ENCODE results near the gene ROR1. TPM values are rescaled to one million over a fixed set of nuclear protein-coding genes. Genes with fewer than 3 reads are reported as not detected.

ROR1 gene
- total and polyA plus RNA-seq, 2 donors (not counting 1 experiment from before 2014, with no cell fraction given), result 0.46 to 16.0 TPM

DNA sequence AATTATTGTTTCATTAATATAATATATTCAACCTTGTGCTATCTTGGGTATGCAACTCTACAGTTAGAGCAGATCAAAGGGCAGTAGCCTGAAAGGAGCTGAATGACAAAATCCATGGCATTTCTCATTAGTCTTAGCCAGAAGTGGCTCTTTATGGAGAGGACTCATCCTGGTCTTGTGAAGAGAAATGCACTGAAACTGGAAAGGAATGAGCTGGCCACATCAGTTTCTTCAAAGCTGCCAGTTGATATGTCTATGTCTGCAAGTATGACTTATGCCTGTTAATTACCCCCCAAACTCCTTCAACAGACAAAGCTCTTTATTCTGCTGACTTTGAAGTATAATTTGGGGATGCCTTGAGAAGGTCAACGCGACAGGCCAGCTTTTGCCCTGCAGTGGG is 310.6 kb downstream of the ROR1 start:
- ATAC-seq (ENCODE audit: low read depth), result no peak
- H3K4me3 ChIP-seq (ENCODE audit: control extremely low read depth in 1 of 5, extremely low read depth in 1 of 5, insufficient read depth in 1 of 5, low read depth in 2 of 5, low read length in 4 of 5), result no peak overlapping the region
- no peaks in the 10 kb centered on the region for H3K9me3 ChIP-seq (ENCODE audit: control extremely low read depth in 1 of 3, control insufficient read depth in 2 of 3, insufficient read depth in 1 of 3, low read length in 2 of 3)
- intact Hi-C loops (cut with micrococcal nuclease), result no loop called here
- no peaks in the 10 kb centered on the region for H3K36me3 ChIP-seq (replicated peaks in 1 of 2; ENCODE audit: control extremely low read depth in 1 of 2, control insufficient read depth in 1 of 2, extremely low read depth in 1 of 2, insufficient read depth in 2 of 2, low read length in 1 of 2)
- H3K27me3 Mint-ChIP-seq, result no peaks in the 10 kb centered on the region
- no peaks in the 10 kb centered on the region for H3K27me3 ChIP-seq (replicated peaks in 1 of 4; ENCODE audit: control extremely low read depth in 1 of 4, control insufficient read depth in 3 of 4, insufficient read depth in 4 of 4, low read length in 3 of 4)
- ChIA-PET POLR2A (no interaction called here), CTCF (no interaction called here)
- WGBS (ENCODE audit: insufficient coverage), result no CpG with 5 or more reads among the region's 2 CpGs
- no peak overlapping the region for H3K4me2 ChIP-seq (replicated peaks; ENCODE audit: low read depth, low read length, poor library complexity, severe bottlenecking)
- H3K9ac ChIP-seq (ENCODE audit: low read length), result no peak overlapping the region
- H3K4me1 Mint-ChIP-seq, result no peaks in the 10 kb centered on the region
- H3K9me3 Mint-ChIP-seq (ENCODE audit: insufficient read depth), result no peaks in the 10 kb centered on the region
- no peak overlapping the region for H2AFZ ChIP-seq (ENCODE audit: insufficient read depth, low read depth, low read length, poor library complexity, severe bottlenecking)
- H3K79me2 ChIP-seq (ENCODE audit: control insufficient read depth, insufficient read depth, low read length), result no peaks in the 10 kb centered on the region
- H4K20me1 ChIP-seq (ENCODE audit: control insufficient read depth, insufficient read depth, low read length, poor library complexity, severe bottlenecking), result no peaks in the 10 kb centered on the region
- DNase-seq, result no peak
- H3K27ac Mint-ChIP-seq, result no peak overlapping the region
- TF ChIP-seq EZH2 (IDR thresholded peaks at IDR 0.05; ENCODE audit: borderline replicate concordance, insufficient read depth, low read depth, low read length, poor library complexity, severe bottlenecking), result no peak
- no peak for TF ChIP-seq CTCF (IDR thresholded peaks at IDR 0.05)
- no peak overlapping the region for H3K27ac ChIP-seq (ENCODE audit: low read length in 2 of 2)
- no peaks in the 10 kb centered on the region for H3K4me1 ChIP-seq (ENCODE audit: control insufficient read depth in 2 of 2, insufficient read depth in 2 of 2, low read length in 2 of 2)
- H3K4me3 Mint-ChIP-seq, result no peak overlapping the region

DNA sequence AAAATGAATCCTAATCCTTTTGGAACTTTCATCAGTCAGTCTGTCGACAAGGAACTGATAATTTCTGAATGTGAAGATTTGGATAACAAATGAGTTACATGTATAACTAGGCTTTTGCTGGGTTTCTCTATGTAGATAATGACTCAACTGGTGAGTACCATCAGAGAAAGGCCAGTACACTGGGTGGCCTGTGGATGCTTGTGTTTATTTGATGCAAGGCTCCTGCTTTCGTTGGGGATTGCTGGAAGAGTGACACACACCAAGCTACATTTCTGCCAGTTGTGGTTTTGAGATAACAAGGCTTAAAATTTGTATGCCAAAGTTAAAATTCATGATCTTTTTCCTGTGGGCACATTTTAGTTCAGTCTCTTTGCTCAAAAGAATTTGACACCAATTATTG is 314.0 kb downstream of the ROR1 start:
- Histone ChIP-seq H3K36me3 (replicated peaks in 1 of 2; ENCODE audit: control extremely low read depth in 1 of 2, control insufficient read depth in 1 of 2, extremely low read depth in 1 of 2, insufficient read depth in 2 of 2, low read length in 1 of 2) (no peaks in the 10 kb centered on the region), H2AFZ (ENCODE audit: insufficient read depth, low read depth, low read length, poor library complexity, severe bottlenecking) (no peak overlapping the region), H3K4me1 (ENCODE audit: control insufficient read depth in 2 of 2, insufficient read depth in 2 of 2, low read length in 2 of 2) (no peaks in the 10 kb centered on the region), H3K27me3 (replicated peaks in 1 of 4; ENCODE audit: control extremely low read depth in 1 of 4, control insufficient read depth in 3 of 4, insufficient read depth in 4 of 4, low read length in 3 of 4) (no peaks in the 10 kb centered on the region), H3K79me2 (ENCODE audit: control insufficient read depth, insufficient read depth, low read length) (no peaks in the 10 kb centered on the region), H3K9me3 (ENCODE audit: control extremely low read depth in 1 of 3, control insufficient read depth in 2 of 3, insufficient read depth in 1 of 3, low read length in 2 of 3) (peaks cover 0 to 2% (median 0%) of the 10 kb centered on the region in 3 donors), H3K27ac (ENCODE audit: low read length in 2 of 2) (no peak overlapping the region), H3K9ac (ENCODE audit: low read length) (no peak overlapping the region), H4K20me1 (ENCODE audit: control insufficient read depth, insufficient read depth, low read length, poor library complexity, severe bottlenecking) (no peaks in the 10 kb centered on the region), H3K4me2 (replicated peaks; ENCODE audit: low read depth, low read length, poor library complexity, severe bottlenecking) (no peak overlapping the region), H3K4me3 (ENCODE audit: control extremely low read depth in 1 of 5, extremely low read depth in 1 of 5, insufficient read depth in 1 of 5, low read depth in 2 of 5, low read length in 4 of 5) (no peak overlapping the region)
- DNase-seq, result no peak
- Mint-ChIP-seq H3K9me3 (ENCODE audit: insufficient read depth) (no peaks in the 10 kb centered on the region), H3K4me3 (no peak overlapping the region), H3K4me1 (no peaks in the 10 kb centered on the region), H3K27ac (no peak overlapping the region), H3K27me3 (no peaks in the 10 kb centered on the region)
- TF ChIP-seq CTCF (IDR thresholded peaks at IDR 0.05), result no peak
- TF ChIP-seq EZH2 (IDR thresholded peaks at IDR 0.05; ENCODE audit: borderline replicate concordance, insufficient read depth, low read depth, low read length, poor library complexity, severe bottlenecking), result no peak
- no peak for ATAC-seq (ENCODE audit: low read depth)
- CTCF ChIA-PET, result no interaction called here
- POLR2A ChIA-PET, result no interaction called here
- 36% methylated on average over 2 of the region's 2 CpGs for WGBS (ENCODE audit: insufficient coverage)
- intact Hi-C loops (cut with micrococcal nuclease), result no loop called here
